HG03469 (cell line): ENCODE measurements around the gene PHF24.
"Not testable (repeated sequence)": the region's sequence is repeated elsewhere in the genome, so short reads cannot be mapped to it uniquely, and the experiment has no call there.

Source experiments
- ATAC-seq: cut with Tn5 transposase; IDR thresholded peaks from one replicate; pipeline ENCODE4 v1.9.1; 2021; ENCODE audit warnings: mild to moderate bottlenecking, moderate library complexity, moderate number of reproducible peaks; ENCODE audit not compliant: unreplicated experiment

The PHF24 gene

GRCh38 chr9:34957492-34958410 is at the start of gene PHF24:
TSS of gene PHF24 (plus strand) at chr9:34958285. CDS start at chr9:34971299, 13,014 bp downstream.
- no peak for ATAC-seq

GRCh38 chr9:34927061-34927460 is 31.0 kb upstream of the PHF24 start:
- ATAC-seq: no peak

- ATAC-seq: no peak
Measured at GRCh38 chr9:34928921-34929320, 29.2 kb upstream of the PHF24 start.

- no peak for ATAC-seq
Measured at GRCh38 chr9:34929506-34930102, 28.5 kb upstream of the PHF24 start.

GRCh38 chr9:34939989-34940388 is 18.1 kb upstream of the PHF24 start:
- ATAC-seq: not testable (repeated sequence)

- no peak for ATAC-seq
Measured at GRCh38 chr9:34948451-34948850, 9.6 kb upstream of the PHF24 start.

GRCh38 chr9:34954225-34954624 is 3.9 kb upstream of the PHF24 start:
- no peak for ATAC-seq

GRCh38 chr9:34956066-34956465 is 2.0 kb upstream of the PHF24 start:
- ATAC-seq: not testable (repeated sequence)

GRCh38 chr9:34956648-34957047 is 1.4 kb upstream of the PHF24 start:
- ATAC-seq: no peak

- ATAC-seq: no peak
Measured at GRCh38 chr9:34958411-34958982, 412 bp downstream of the PHF24 start.

GRCh38 chr9:34959461-34959860 is 1.4 kb downstream of the PHF24 start:
- no peak for ATAC-seq

- ATAC-seq: no peak
Measured at GRCh38 chr9:34961574-34962490, 3.7 kb downstream of the PHF24 start.

- no peak for ATAC-seq
Measured at GRCh38 chr9:34962546-34962945, 4.5 kb downstream of the PHF24 start.

- ATAC-seq: no peak
Measured at GRCh38 chr9:34963552-34963951, 5.5 kb downstream of the PHF24 start.

GRCh38 chr9:34964458-34964857 is 6.4 kb downstream of the PHF24 start:
- no peak for ATAC-seq

- no peak for ATAC-seq
Measured at GRCh38 chr9:34971146-34971811, 13.2 kb downstream of the PHF24 start.

GRCh38 chr9:34974664-34975063 is 16.6 kb downstream of the PHF24 start:
- ATAC-seq: no peak

GRCh38 chr9:34976441-34976840 is 18.4 kb downstream of the PHF24 start:
- ATAC-seq: no peak

- ATAC-seq: no peak
Measured at GRCh38 chr9:34976992-34977391, 18.9 kb downstream of the PHF24 start.

- ATAC-seq: no peak
Measured at GRCh38 chr9:34980181-34980761, 22.2 kb downstream of the PHF24 start.
